Measurements from ENCODE around the gene MGST1.

MGST1 gene

GRCh38 chr12:16347391-16348298 is at the start of gene MGST1:
Gene MGST1 (plus strand): TSS chr12:16347645. CDS start chr12:16354253, 6,608 bp downstream.
- peak; percentile 70 for DNase-seq (ENCODE audit: low read depth)

- DNase-seq (ENCODE audit: low read depth): no peak
Observed at GRCh38 chr12:16299403-16299802, 48.0 kb upstream of the MGST1 start.

- DNase-seq (ENCODE audit: low read depth): peak; percentile 50
Observed at GRCh38 chr12:16300122-16300521, 47.3 kb upstream of the MGST1 start.

GRCh38 chr12:16300736-16301135 is 46.7 kb upstream of the MGST1 start:
- DNase-seq (ENCODE audit: low read depth): peak; percentile 15

- DNase-seq (ENCODE audit: low read depth): no peak
Observed at GRCh38 chr12:16303939-16304338, 43.5 kb upstream of the MGST1 start.

- no peak for DNase-seq (ENCODE audit: low read depth)
Observed at GRCh38 chr12:16307856-16308475, 39.5 kb upstream of the MGST1 start.

- DNase-seq (ENCODE audit: low read depth): no peak
Observed at GRCh38 chr12:16310934-16311333, 36.5 kb upstream of the MGST1 start.

GRCh38 chr12:16323010-16323409 is 24.4 kb upstream of the MGST1 start:
- peak; percentile 68 for DNase-seq (ENCODE audit: low read depth)

GRCh38 chr12:16323638-16324037 is 23.8 kb upstream of the MGST1 start:
- no peak for DNase-seq (ENCODE audit: low read depth)

- DNase-seq (ENCODE audit: low read depth): no peak
Observed at GRCh38 chr12:16324272-16324671, 23.2 kb upstream of the MGST1 start.

GRCh38 chr12:16324772-16325171 is 22.7 kb upstream of the MGST1 start:
- no peak for DNase-seq (ENCODE audit: low read depth)

- no peak for DNase-seq (ENCODE audit: low read depth)
Observed at GRCh38 chr12:16325426-16325825, 22.0 kb upstream of the MGST1 start.

GRCh38 chr12:16327963-16328362 is 19.5 kb upstream of the MGST1 start:
- no peak for DNase-seq (ENCODE audit: low read depth)

GRCh38 chr12:16329594-16329993 is 17.9 kb upstream of the MGST1 start:
- no peak for DNase-seq (ENCODE audit: low read depth)

- no peak for DNase-seq (ENCODE audit: low read depth)
Observed at GRCh38 chr12:16330560-16330959, 16.9 kb upstream of the MGST1 start.

- no peak for DNase-seq (ENCODE audit: low read depth)
Observed at GRCh38 chr12:16331998-16332397, 15.4 kb upstream of the MGST1 start.

- DNase-seq (ENCODE audit: low read depth): no peak
Observed at GRCh38 chr12:16335838-16336237, 11.6 kb upstream of the MGST1 start.

GRCh38 chr12:16344269-16344668 is 3.2 kb upstream of the MGST1 start:
- peak; percentile 70 for DNase-seq (ENCODE audit: low read depth)

- no peak for DNase-seq (ENCODE audit: low read depth)
Observed at GRCh38 chr12:16345105-16345504, 2.3 kb upstream of the MGST1 start.

GRCh38 chr12:16346958-16347357 is 487 bp upstream of the MGST1 start:
- DNase-seq (ENCODE audit: low read depth): no peak

- DNase-seq (ENCODE audit: low read depth): no peak
Observed at GRCh38 chr12:16348435-16349130, 1.1 kb downstream of the MGST1 start.

GRCh38 chr12:16349131-16349460 is 1.7 kb downstream of the MGST1 start:
- DNase-seq (ENCODE audit: low read depth): peak; percentile 97

GRCh38 chr12:16350682-16351081 is 3.2 kb downstream of the MGST1 start:
- DNase-seq (ENCODE audit: low read depth): peak; percentile 99
